GM12801 (cell line): ENCODE measurements around the gene NPHS1.

Experiments
- CTCF ChIP-seq: IDR thresholded peaks from one replicate; pipeline ENCODE4 v1.5.1; 2011; ENCODE audit warnings: control low read depth; ENCODE audit not compliant: insufficient read length; ENCODE audit errors: extremely low read depth

NPHS1 gene

GRCh38 chr19:35812220-35813042 is 39.9 kb downstream of the NPHS1 start, which contains the start of gene PRODH2:
TSS of gene PRODH2 (minus strand) at chr19:35812845. CDS start at chr19:35812805, 40 bp downstream.
- TF ChIP-seq CTCF, result no peak

GRCh38 chr19:35811317-35812219 is 40.7 kb downstream of the NPHS1 start:
- no peak for TF ChIP-seq CTCF

- no peak for TF ChIP-seq CTCF
Measured at GRCh38 chr19:35807633-35808032, 44.7 kb downstream of the NPHS1 start.

- TF ChIP-seq CTCF, result no peak
Measured at GRCh38 chr19:35806597-35806996, 45.7 kb downstream of the NPHS1 start.

GRCh38 chr19:35805526-35806102 is 46.7 kb downstream of the NPHS1 start:
- TF ChIP-seq CTCF, result no peak

GRCh38 chr19:35801828-35802227 is 50.5 kb downstream of the NPHS1 start:
- no peak for TF ChIP-seq CTCF

- no peak for TF ChIP-seq CTCF
Measured at GRCh38 chr19:35797663-35798062, 54.6 kb downstream of the NPHS1 start.
